ENCODE data around the gene SCNN1A.
A peak's percentile ranks its signal among the peaks of the same experiment; 100 is the strongest.

SCNN1A gene

GRCh38 chr12:6330999-6331714, 44.2 kb downstream of the SCNN1A start:
- no peak for DNase-seq

- DNase-seq, result no peak
Observed at GRCh38 chr12:6330192-6330591, 45.2 kb downstream of the SCNN1A start.

DNA sequence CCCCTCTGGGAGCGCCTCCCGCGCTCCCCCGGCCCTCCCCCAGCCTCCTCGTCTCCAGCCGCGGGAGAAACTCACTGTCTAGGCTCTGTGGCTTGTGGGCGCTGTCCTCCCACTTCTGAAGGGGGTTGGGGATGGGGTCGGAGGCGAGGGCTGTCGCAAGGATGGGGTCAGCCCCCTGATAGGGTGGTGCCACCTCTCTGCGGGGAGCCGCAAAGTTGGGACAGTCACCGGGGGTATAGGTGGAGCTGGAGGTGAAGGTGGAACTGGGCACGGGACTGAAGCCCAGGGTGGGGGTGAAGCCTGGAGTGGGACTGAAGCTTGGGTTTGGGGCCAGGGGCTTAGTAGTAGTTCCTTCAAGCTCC, 45.7 kb downstream of the SCNN1A start:
- DNase-seq, result no peak

DNA sequence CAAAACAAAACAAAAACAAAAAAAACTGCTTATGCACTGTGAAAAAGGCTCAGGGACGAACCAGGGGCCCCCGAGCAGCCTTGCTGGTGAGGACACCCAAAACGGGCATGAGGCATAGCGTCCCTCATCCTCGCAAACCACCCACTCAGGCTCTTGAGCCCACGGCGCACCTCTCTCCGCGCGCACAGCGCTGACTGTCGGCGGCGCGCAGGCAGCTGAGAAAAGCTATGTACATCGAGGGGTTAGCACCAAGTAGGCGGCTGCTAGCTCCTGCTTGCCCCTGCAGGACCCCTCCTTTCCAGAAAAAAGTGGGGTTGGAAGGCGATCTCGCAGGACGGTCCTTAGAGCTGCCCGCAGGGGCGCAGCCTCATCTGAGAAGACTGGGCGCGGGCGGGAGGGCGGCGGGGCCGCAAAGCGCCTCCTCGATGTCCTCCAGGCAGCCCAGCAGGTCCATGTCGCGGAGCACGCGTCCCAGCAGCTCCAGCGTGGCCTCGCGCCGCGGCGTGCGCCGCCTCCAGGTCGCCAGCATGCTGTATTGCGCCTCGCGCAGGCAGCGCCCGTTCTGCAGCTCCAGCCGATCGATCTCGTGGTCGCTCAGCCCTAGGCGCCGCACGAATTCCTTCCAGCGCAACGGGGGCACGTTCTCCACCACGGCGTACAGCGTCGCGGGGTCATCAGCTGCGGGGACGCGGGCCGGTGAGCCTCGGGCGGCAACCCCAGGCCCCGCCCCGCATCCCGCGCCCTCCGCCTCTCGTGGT, 46.2 kb downstream of the SCNN1A start:
- no peak for DNase-seq

GRCh38 chr12:6328045-6328779, 47.2 kb downstream of the SCNN1A start:
- no peak for DNase-seq

- DNase-seq, result no peak
Observed at GRCh38 chr12:6327229-6328041, 47.9 kb downstream of the SCNN1A start.

GRCh38 chr12:6326316-6327228, 48.8 kb downstream of the SCNN1A start:
- DNase-seq, result no peak

DNA sequence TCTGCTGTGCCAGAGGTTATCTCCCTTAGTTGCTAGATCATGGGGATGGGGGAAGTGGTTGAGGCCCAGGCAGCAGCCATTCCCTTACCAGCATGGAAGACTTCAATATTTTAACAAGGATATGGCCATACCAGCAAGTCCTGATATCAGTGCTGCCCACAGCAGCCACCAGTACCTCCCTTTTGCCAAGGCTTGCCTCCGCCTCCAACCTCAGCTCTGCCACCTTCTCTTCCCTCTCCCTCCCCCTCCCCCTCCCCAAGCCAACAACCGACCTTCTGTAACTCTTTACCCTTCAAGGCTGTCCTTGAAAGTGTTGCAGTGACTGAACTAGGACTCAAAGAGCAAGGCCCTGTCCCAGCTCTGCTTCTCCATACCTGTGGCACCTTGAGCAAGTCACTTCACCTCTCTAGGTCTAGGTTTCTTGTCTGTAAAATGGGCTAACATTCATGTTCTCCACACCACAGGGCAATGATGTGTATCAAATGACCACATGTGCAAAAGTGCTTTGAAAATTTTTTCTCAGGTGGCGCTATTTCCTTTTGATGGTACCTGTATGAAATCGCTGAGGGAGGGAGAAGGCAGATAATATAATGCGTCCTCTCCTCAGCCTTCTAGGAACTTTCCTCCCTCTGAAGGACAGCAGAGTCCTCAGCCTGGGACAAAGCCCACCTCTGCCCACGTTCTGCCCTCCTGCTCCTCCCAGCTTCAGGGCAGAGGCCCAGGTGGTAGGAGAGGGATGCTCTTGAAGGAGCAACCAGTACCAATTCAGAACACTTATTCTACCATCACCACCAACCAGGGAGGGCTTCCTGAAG, 50.2 kb downstream of the SCNN1A start:
- no peak for DNase-seq

GRCh38 chr12:6323995-6324711, 51.2 kb downstream of the SCNN1A start:
- DNase-seq, result no peak

GRCh38 chr12:6323340-6323994, 51.9 kb downstream of the SCNN1A start:
- DNase-seq, result peak; percentile 48

DNA sequence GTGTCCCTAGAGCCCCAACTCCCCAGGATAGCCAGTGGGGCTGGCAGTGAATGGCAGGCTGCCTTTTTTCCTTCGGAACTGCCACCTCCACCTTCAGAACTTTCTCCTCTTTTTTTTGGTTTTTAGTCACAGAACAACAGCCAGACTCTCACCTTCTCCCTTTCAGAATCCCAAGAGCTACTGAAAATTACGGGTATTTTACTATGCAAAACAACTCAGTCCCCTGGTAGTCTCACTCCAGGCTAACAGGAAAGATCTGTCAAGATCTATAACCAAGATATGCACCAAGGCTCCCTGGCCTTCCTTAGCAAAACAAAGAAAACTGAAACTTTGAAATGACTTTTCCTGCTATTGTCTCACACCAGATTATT, 52.4 kb downstream of the SCNN1A start:
- no peak for DNase-seq

- no peak for DNase-seq
Observed at GRCh38 chr12:6322352-6322751, 53.0 kb downstream of the SCNN1A start.

GRCh38 chr12:6321905-6322304, 53.5 kb downstream of the SCNN1A start:
- DNase-seq, result no peak

- no peak for DNase-seq
Observed at GRCh38 chr12:6319446-6319845, 55.9 kb downstream of the SCNN1A start.

- DNase-seq, result no peak
Observed at GRCh38 chr12:6318440-6318879, 56.9 kb downstream of the SCNN1A start.

DNA sequence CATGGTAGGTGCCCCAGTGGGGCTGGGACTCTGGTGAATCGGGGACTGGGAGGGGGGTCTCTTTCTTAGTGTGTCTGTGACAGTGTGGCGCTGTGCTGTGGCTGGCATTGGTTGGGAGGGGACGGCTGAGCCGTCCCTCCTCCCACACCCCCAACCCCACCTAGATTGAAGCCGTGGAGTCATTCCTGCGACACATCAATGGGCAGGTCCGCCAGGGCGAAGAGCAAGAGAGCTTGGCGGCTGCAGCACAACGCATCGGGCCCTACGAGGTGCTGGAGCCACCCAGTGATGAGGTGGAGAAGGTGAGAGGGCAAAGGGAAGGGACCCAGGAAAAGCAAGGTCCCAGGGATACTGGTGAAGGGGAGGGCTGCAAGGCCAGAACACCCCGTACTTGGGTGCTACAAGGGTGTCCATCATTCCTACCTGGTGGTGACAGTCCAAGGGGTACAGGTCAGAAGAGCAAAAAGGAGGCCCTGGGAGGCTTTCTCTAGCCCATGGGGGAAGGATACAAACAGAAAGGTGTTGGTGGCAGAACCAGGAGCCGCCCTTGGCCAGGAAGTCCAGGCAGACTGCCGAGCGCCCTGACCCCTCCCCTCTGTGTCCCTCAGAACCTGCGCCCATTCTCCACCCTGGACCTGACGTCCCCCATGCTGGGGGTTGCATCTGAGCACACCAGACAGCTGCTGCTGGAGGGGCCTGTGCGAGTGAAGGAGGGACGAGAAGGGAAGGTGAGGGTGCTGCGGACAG, 57.5 kb downstream of the SCNN1A start:
- DNase-seq, result no peak

DNA sequence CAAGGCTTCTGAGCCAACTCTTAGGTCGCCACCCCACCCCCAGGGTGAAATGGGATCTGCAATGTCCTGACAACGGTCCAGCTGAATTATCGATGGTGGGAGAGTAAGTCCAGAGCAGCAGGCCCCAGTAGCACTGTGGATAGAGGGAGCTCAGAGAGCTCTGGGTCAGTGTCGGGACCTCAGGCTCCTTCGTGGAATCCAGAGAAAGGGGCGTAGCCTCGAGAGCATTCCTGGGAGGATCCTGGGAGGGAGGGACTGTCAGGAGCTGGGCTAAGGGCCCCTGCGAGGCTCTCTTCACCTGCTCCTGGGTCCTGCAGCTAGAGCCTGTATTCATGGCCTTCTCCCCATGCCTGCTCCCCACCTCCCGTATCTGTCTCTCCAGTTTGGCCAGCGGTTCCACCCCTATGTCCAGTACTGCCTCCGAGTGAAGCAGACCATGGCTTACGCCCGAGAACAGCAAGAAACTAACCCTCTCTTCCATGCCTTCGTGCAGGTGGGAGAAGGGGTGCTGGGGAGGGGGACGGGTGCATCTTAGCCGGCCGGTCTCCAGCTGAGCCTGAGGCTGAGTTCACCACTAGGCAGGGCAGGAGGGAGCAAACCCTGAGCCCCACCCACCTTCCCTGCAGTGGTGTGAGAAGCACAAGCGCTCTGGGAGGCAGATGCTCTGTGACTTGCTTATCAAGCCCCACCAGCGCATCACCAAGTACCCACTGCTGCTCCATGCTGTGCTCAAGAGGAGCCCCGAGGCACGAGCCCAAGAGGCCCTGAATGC, 58.3 kb downstream of the SCNN1A start:
- DNase-seq, result no peak
